GM18498 (cell line): ENCODE measurements around the gene VMAC.

Source experiments
- ATAC-seq: cut with Tn5 transposase; IDR thresholded peaks from one replicate; pipeline ENCODE4 v1.9.1; 2021; ENCODE audit warnings: mild to moderate bottlenecking, moderate library complexity; ENCODE audit not compliant: unreplicated experiment

The VMAC gene

DNA sequence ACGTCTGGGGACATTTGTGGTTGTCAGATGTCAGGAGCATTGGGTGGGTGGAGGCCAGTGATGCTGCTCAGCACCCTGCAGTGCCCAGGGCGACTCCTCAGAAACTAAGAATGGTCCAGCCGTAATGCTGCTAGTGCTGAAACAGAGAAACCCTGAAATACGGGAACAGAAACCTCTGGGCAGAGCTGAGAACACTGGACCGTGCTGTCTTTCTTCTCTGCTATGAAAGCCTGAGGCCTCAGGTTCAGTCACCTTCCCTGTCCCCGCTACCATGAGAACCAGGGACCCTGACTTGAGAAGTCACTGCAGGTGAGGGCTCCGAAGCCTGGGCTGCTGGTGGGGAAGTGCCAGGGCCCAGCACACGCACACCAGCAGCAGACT lies 22.8 kb downstream of the VMAC start:
- no peak for ATAC-seq

GRCh38 chr19:5929179-5929578 lies 24.5 kb downstream of the VMAC start:
- ATAC-seq, result no peak

GRCh38 chr19:5929625-5930024 lies 25.0 kb downstream of the VMAC start:
- ATAC-seq, result no peak

GRCh38 chr19:5931251-5931650 lies 26.6 kb downstream of the VMAC start:
- ATAC-seq, result no peak

DNA sequence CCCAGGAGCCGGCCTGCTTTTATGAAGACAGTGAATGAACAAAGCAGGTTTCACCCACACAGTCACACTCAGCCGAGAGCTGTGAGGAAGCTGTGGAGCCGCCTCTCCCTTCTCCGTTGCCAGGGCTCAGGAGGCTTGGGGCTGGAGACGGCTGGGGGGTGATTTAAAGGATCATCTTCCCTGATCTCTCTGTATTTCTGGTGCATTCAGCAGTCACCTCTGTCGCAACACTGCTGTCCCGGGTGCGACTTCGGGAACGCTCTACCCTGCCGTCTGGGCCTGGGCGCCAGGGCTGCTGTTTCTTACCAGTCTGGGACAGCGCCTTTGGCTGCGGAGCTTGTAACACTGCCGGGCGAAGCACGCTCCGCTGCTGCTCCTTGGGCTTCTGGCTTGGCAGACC lies 27.5 kb downstream of the VMAC start:
- no peak for ATAC-seq

DNA sequence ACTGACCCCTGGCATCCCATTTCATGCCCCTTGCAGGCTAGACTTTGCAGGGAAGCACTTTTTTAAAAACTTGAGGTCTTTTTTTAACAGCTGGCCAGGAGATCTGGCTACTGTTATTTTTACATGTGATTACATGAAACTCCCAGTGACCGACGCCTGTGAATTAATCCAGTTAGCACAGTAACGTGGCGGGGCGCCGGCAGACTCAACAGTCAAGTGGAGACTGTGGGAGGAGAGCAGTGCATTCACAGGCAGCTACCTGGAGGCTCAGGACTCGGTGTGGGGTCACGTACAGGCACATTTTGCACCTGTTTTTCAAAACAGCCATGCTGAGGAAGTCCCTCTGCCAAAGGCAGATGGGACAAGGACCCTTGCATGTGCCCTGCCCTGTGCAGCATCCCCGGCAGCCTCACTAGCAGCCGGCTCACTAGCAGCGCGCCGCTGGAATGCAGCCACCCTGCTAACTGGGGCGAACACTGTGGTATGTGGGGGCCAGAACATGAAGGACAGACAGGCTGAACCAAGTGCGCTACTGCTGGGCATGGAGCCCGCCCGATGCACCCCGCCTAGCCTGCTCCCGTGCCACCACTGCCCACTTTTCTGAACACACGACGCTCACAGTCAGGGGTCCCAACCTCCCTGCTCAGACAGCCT lies 28.1 kb downstream of the VMAC start:
- ATAC-seq, result no peak

DNA sequence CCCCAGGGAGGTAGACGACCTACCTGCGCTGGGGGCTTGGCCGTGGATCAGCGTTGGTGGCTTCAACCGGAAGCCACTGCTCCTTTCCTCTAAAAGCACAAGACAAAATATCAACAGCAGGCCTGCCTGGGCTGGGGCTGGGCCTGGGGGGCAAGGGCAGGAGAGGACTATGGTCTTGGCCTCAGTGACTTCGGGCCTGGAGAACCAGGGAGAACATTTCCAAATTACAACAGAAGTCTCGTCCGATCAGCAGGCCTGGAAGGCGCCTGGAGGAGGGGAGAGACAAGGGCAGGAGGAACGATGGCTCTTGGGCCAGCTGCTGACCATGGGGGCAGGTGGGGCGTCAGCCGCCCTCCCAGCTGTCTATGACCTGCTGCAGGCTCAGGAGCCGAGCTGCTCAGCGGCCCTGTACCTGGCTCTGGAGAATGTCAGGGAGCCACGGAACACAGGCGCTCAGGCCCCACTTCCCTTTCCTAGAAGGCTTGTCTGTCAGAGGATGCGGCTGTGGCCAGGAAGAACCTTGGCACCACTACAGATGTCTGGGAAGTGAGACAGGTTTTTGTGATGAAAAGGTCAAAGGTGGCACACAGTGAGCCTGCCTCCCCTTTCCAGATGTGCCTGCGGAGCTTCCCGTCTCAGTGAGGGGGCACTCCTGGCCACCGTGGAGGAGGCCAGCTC lies 28.9 kb downstream of the VMAC start:
- no peak for ATAC-seq

DNA sequence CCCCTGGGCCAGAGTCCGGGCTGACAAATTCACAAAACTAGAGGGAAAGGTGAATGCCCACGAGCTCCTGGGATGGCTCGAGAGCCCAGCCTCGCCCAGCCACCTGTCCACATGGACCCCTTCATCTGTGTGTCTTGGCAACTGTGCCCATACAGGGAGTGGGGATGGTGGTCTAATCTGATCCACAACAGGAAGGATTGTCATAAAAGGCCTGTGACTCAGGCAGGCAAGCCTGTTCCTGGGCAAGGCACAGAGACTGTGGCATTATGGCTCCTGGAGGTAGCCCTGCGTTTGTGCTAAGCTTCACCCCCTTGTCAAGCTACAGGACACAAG lies 29.4 kb downstream of the VMAC start:
- no peak for ATAC-seq

DNA sequence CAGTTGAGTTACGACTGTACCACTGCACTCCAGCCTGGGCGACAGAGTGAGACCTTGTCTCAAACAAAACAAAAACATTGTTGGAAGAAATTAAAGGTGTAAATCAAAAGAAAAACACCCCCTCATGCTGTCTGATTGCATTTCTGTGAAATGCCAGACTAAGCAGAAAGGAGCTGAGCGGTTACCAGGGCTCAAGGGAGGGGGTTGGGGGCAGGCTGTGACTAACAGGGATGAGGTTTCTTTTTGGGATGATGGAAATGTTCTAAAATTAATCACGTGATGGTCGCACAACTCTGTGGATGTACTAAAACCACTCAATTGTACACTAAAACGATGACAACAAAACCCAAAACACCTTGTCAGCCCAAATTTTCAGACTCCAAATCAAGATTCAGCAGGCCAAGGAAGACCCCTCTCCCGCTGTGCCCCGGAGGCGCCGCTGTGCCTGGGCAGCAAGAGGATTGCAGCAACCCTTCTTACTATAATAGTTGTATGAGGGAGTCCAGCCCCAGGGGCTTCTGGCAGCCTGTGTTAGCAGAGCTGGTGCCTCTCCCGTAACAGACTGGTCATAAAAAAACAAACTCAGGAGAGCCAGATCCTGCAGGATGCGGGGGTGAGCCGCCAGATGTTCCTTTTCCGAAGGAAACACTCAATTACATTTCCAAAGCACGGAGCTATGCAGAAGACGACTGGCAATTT lies 30.3 kb downstream of the VMAC start:
- ATAC-seq, result no peak

GRCh38 chr19:5935473-5936291 lies 31.0 kb downstream of the VMAC start:
- no peak for ATAC-seq

GRCh38 chr19:5936292-5936592 lies 31.6 kb downstream of the VMAC start:
- ATAC-seq, result no peak

DNA sequence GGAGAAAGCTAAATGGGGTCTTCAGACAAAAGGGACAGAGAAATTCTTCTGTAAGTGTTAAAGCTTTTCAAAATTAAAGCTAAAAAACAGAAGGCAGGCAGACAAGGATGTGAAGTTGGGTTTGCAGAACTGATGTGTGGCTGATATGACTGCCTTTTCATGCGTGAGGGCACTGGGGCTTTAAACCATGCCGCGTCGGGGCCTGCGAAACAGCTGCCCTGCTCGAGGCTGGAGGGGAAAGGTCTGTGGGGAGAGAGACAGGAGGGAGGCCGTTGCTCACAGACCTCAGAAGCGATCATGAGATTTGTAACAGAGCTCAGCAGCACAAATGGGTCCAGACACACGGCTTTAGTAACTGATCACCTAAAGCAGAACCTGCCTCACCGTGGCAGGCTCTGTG lies 32.9 kb downstream of the VMAC start:
- ATAC-seq, result no peak

DNA sequence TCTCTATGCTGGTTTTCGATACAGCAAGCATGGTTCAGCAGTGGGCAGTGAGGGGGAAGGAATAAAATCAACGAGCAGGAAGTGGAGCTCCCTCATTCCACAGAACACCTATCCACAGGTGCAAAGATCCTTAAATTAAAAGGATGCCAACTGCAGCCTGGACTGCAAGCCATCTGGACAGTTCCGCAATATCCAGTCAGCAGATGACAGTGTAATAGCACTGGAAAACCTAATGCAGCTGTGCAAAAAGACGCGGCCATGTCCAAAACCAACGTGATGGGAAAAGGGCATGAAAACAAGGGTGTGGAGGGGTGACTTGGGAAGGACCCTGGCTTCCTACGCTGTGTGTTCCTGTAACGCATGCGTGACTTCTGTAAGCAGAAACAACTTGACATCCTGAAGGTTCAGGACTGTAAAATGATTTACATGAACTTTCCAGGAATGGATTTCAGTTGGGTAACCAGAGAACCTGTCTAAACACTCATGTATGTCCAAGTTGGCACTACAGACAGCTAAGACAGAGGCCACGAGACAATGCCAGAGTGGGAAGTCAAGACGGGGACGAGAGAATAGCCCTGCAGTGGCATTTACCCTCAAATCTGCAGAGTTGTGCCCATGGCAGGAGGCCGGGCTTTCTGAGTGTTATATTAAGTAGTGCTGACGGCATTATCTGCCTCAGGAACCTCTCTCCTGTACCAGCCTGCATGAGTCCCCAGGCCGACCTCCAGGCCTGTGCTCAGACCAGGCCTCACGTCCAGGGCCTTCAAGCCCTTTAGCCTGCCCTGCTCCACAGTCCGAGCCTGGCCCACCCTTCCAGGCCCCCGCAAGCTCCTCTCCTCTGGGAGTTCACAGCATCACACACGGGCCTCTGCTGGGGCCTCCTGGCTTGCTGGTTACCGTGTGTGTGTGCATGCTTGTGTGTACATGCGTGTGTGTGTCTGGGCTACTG lies 35.9 kb downstream of the VMAC start:
- ATAC-seq, result no peak

- no peak for ATAC-seq
These were observed 37.0 kb downstream of the VMAC start for GRCh38 chr19:5941673-5942072.

GRCh38 chr19:5943045-5943444 lies 38.4 kb downstream of the VMAC start:
- ATAC-seq, result no peak

DNA sequence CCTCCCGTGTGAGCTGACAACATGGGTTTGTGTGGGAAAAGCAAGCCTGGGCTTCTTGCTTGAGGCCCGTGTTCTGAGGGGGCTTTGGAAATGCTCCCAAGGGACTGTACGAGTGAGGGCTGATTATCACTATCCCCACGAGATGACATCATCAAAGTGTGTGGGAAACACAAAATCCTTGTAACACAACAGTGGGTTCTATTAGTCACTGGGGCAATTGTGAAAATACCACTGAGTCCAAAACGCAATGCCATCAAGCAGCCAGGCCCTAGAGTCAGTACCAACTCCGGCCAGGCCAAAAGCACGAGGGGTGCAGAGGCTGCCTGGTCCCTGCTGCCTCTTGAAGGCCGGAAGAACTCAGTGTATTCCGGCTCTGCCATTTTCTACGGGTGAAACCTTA lies 39.0 kb downstream of the VMAC start:
- ATAC-seq, result no peak

DNA sequence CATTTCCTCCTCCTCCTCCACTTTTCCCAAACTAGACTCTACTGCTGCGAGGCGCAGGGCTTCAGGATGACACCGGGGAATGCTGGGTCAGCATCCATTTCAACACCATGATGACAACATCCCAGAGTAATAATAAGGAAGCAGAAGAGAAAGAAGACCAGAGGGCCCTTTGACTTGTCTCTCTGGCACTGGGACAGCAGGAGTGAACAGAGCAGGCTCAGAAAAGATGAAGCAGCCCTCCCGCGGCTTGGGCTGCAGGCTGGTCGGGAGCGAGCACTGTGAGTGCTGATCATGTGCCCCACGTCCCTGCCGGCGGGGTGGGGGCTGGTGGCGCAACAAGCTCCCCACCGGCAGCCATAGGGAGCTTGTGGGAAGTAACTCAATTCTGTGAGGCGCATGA lies 42.8 kb downstream of the VMAC start:
- no peak for ATAC-seq

GRCh38 chr19:5948752-5949564 lies 44.3 kb downstream of the VMAC start:
- ATAC-seq, result no peak

DNA sequence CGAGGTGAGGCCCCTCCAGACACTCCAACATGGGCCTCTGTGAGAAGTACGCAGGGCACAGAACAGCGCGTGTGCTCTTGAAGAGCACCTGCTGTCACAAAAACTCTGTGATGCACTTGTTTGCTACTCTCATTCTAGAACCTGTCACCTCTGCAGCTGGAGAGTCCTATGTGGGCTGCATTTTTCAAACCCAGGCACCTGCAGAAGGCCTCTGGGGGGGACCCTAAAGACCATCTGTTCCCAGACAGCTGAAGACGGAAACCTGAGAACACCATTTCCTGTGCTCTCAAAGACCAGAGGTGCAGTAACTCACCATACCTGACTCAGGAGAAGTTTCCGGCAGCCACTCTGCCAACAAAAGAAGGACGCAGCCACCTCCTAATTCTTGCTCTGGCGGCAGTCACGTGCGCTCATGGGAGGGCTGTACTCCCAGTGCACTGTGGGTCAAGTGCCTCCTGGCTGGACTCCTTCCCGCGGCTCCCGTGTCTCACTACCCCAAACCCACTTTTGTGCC lies 45.2 kb downstream of the VMAC start:
- ATAC-seq, result no peak

DNA sequence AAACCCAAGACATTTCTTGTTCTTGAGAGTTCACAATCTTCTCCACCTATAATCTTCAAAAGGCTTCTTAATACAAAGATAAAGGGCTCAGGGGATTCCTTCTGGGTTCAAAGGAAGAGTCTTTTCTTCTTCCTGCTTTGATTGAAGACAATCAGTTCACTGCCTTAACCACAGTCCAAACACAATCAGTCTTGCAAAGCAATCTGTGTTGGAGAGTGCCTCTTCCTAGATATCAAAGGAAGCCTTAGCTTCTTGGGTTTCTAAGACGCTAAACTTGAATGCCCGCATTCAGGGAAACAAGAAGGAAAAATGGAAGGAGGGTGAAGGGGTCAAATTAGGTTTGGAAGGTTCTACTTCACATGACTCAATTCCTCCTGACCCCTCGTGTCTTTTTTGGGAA lies 46.1 kb downstream of the VMAC start:
- no peak for ATAC-seq
